Endodermal cell (in vitro differentiated cells): Measurements from ENCODE around the gene MBOAT2. TPM values are rescaled to one million over a fixed set of nuclear protein-coding genes. Genes with fewer than 3 reads are reported as not detected.

ENCODE experiments used
- DNase-seq: peaks from one replicate; pipeline ENCODE4 v3.0.0-alpha.2; 2017
- H3K27ac ChIP-seq: 2 replicates; pipeline ENCODE4 v1.5.1; 2013; ENCODE audit warnings: mild to moderate bottlenecking, low read depth, low read length, moderate library complexity
- H3K27me3 ChIP-seq: 2 replicates; pipeline ENCODE4 v1.6.1; 2013; ENCODE audit warnings: mild to moderate bottlenecking, low read length, moderate library complexity; ENCODE audit not compliant: insufficient read depth, control insufficient read depth, poor library complexity, severe bottlenecking
- H3K36me3 ChIP-seq: 2 replicates; pipeline ENCODE4 v1.7.0; 2013; ENCODE audit warnings: mild to moderate bottlenecking, low read length, moderate library complexity; ENCODE audit not compliant: control insufficient read depth, insufficient read depth
- H3K4me1 ChIP-seq: one replicate; pipeline ENCODE4 v1.7.0; 2013; ENCODE audit warnings: low read length; ENCODE audit not compliant: control insufficient read depth, insufficient read depth
- H3K4me3 ChIP-seq: 2 replicates; pipeline ENCODE4 v1.5.1; 2013; ENCODE audit warnings: mild to moderate bottlenecking, low read length, moderate library complexity
- H3K9ac ChIP-seq: 2 replicates; pipeline ENCODE4 v1.6.1; 2013; ENCODE audit warnings: mild to moderate bottlenecking, low read length, moderate library complexity; ENCODE audit not compliant: poor library complexity, severe bottlenecking; ENCODE audit errors: extremely low read depth
- H3K9me3 ChIP-seq: 2 replicates; pipeline ENCODE4 v1.6.1; 2013; ENCODE audit warnings: mild to moderate bottlenecking, low read length, moderate library complexity; ENCODE audit not compliant: control insufficient read depth
- H3K27ac Mint-ChIP-seq: 2 replicates; pipeline ENCODE4 v1.8.0; 2020; ENCODE audit warnings: mixed read lengths
- H3K27me3 Mint-ChIP-seq: 2 replicates; pipeline ENCODE4 v1.8.0; 2021; ENCODE audit warnings: mild to moderate bottlenecking, mixed read lengths; ENCODE audit not compliant: insufficient read depth
- H3K36me3 Mint-ChIP-seq: 2 replicates; pipeline ENCODE4 v1.8.0; 2020; ENCODE audit warnings: low read depth, mixed read lengths
- H3K4me1 Mint-ChIP-seq: 2 replicates; pipeline ENCODE4 v1.8.0; 2020; ENCODE audit warnings: mixed read lengths
- H3K4me3 Mint-ChIP-seq: 2 replicates; pipeline ENCODE4 v1.8.0; 2020; ENCODE audit warnings: mild to moderate bottlenecking, moderate library complexity, mixed read lengths
- H3K9me3 Mint-ChIP-seq: 2 replicates; pipeline ENCODE4 v1.8.0; 2020; ENCODE audit warnings: mild to moderate bottlenecking, mixed read lengths
- WGBS, 2 experiments: methylation state at CpG; one replicate each; pipeline versions ENCODE4 v1.1.5 to v1.1.7; 2013; ENCODE audit warnings: missing lambda C conversion rate in 2 of 2, mixed read lengths in 1 of 2; ENCODE audit not compliant: insufficient coverage in 1 of 2, insufficient read length in 1 of 2; 5-methylcytosine and 5-hydroxymethylcytosine counted together
- total RNA-seq, 2 donors: library from RNA; stranded (reverse); fragmentation: NEBNext Ultra II Directional in 1 of 2; extraction: Animal tissue kit (Norgen Biotek cat#: 25700) in 1 of 2; gene quantifications; 2 replicates in 1 of 2; 3 replicates in 1 of 2; pipeline ENCODE4 v1.2.1, GENCODE V29; 2021
- TF ChIP-seq, protein P1 (sequence below): fragments of 200-600 bp; sonication (generic); conservative IDR thresholded peaks from 2 replicates; pipeline ENCODE4 v1.5.0; 2021; ENCODE audit warnings: antibody characterized with exemption, mild to moderate bottlenecking

The MBOAT2 gene
- total RNA-seq, 2 donors from 2014 or later = 45.3 to 51.0 TPM

- Histone ChIP-seq H3K9me3 (no peaks in the 10 kb centered on the region), H3K36me3 (no peaks in the 10 kb centered on the region), H3K27ac (no peak overlapping the region), H3K4me3 (no peak overlapping the region), H3K9ac (no peak overlapping the region), H3K4me1 (no peaks in the 10 kb centered on the region), H3K27me3 (no peaks in the 10 kb centered on the region)
- WGBS, 2 experiments = 95 to 96% methylated on average over 5 to 8 of the region's 8 CpGs
- H3K36me3 Mint-ChIP-seq = peaks cover 3% of the 10 kb centered on the region
- no peaks in the 10 kb centered on the region for H3K9me3 Mint-ChIP-seq
- H3K4me1 Mint-ChIP-seq = no peaks in the 10 kb centered on the region
- no peak overlapping the region for H3K4me3 Mint-ChIP-seq
- H3K27ac Mint-ChIP-seq = no peak overlapping the region
- no peak for DNase-seq
- TF ChIP-seq, protein P1, sequence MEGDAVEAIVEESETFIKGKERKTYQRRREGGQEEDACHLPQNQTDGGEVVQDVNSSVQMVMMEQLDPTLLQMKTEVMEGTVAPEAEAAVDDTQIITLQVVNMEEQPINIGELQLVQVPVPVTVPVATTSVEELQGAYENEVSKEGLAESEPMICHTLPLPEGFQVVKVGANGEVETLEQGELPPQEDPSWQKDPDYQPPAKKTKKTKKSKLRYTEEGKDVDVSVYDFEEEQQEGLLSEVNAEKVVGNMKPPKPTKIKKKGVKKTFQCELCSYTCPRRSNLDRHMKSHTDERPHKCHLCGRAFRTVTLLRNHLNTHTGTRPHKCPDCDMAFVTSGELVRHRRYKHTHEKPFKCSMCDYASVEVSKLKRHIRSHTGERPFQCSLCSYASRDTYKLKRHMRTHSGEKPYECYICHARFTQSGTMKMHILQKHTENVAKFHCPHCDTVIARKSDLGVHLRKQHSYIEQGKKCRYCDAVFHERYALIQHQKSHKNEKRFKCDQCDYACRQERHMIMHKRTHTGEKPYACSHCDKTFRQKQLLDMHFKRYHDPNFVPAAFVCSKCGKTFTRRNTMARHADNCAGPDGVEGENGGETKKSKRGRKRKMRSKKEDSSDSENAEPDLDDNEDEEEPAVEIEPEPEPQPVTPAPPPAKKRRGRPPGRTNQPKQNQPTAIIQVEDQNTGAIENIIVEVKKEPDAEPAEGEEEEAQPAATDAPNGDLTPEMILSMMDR = no peak
- no peaks in the 10 kb centered on the region for H3K27me3 Mint-ChIP-seq
Measured at GRCh38 chr2:8850845-8851487, 152.5 kb downstream of the MBOAT2 start.

GRCh38 chr2:8849327-8849726, 154.2 kb downstream of the MBOAT2 start:
- Histone ChIP-seq H3K9ac (no peak overlapping the region), H3K27me3 (no peaks in the 10 kb centered on the region), H3K4me1 (no peaks in the 10 kb centered on the region), H3K4me3 (no peak overlapping the region), H3K9me3 (no peaks in the 10 kb centered on the region), H3K36me3 (no peaks in the 10 kb centered on the region), H3K27ac (no peak overlapping the region)
- Mint-ChIP-seq H3K27me3 (no peaks in the 10 kb centered on the region), H3K4me3 (no peak overlapping the region), H3K36me3 (no peaks in the 10 kb centered on the region), H3K27ac (no peak overlapping the region), H3K9me3 (no peaks in the 10 kb centered on the region), H3K4me1 (no peaks in the 10 kb centered on the region)
- 92 to 96% methylated on average over 4 of the region's 4 CpGs for WGBS, 2 experiments
- no peak for DNase-seq
- TF ChIP-seq, protein P1 = no peak

DNA sequence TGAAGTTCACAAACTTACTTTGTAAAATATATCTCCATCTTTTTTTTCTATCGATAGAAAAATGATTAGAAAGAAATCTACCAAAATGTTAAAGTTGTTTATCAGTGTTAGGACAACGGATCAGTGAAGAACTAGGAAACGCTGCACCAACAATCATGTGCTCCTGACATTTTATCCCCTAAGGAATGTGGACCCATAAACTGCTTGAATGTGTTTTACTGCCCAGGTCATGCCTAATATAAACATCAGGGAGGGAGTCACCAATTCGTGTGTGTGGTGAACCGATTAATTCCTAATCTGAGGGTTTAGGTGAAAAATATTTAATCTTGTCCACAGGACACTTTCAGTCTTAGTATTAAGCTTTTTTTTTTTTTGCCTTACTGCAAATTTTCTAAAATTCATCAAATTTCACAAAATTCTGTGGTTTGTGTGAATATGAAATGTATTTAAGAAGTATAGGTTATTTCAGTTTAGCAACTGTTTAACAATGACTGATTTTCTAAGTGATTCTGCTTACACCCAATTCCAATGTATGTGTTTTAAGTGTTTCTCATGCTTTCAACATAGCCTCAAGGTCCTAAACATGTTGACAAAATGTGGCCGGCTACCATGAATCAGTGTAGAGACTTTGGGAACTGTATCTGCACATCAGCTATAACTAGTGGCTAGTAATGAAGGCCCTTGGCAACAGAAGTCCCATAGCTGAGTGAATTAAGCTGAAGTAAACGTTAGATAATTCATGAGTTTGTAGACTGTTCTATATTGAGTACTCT, 155.0 kb downstream of the MBOAT2 start:
- H3K9ac ChIP-seq = no peak overlapping the region
- H3K36me3 Mint-ChIP-seq = no peaks in the 10 kb centered on the region
- TF ChIP-seq, protein P1 = no peak
- no peak for DNase-seq
- peaks cover 4% of the 10 kb centered on the region for H3K4me1 Mint-ChIP-seq
- H3K27ac Mint-ChIP-seq = no peak overlapping the region
- H3K4me1 ChIP-seq = no peaks in the 10 kb centered on the region
- H3K4me3 Mint-ChIP-seq = no peak overlapping the region
- no peaks in the 10 kb centered on the region for H3K27me3 Mint-ChIP-seq
- H3K9me3 ChIP-seq = no peaks in the 10 kb centered on the region
- H3K4me3 ChIP-seq = no peak overlapping the region
- H3K27ac ChIP-seq = no peak overlapping the region
- H3K27me3 ChIP-seq = no peaks in the 10 kb centered on the region
- H3K36me3 ChIP-seq = no peaks in the 10 kb centered on the region
- H3K9me3 Mint-ChIP-seq = no peaks in the 10 kb centered on the region
- 83 to 95% methylated on average over 1 to 7 of the region's 7 CpGs for WGBS, 2 experiments
